Lung microvascular endothelial cell (primary cell): ENCODE measurements around the gene NEURL1. TPM values are rescaled to one million over a fixed set of nuclear protein-coding genes. Genes with fewer than 3 reads are reported as not detected.

Experiments
- DNase-seq, 2 donors: peaks; one replicate each; pipeline versions ENCODE4 v3.0.0 to v3.0.0-alpha.2; 2010; ENCODE audit warnings: low read depth in 2 of 2
- total RNA-seq: library from RNA; depleted of rRNA; stranded (reverse); fragments of >200 nt; gene quantifications from 2 replicates; pipeline ENCODE4 v1.2.1, GENCODE V29; 2014

The NEURL1 gene
- total RNA-seq, 1 donor from 2014 or later, result not detected

GRCh38 chr10:103641326-103641725 is 147.8 kb downstream of the NEURL1 start:
- DNase-seq, result no peak

Other genes starting within 250 kb of the NEURL1 start
- gene RPEL1, start 247.8 kb upstream of the NEURL1 start, total RNA-seq, result under 0.01 and 0.20 TPM in 2 replicates
- gene INA, start 216.6 kb upstream of the NEURL1 start, total RNA-seq, result under 0.01 TPM in 2 replicates
- gene PCGF6, start 142.6 kb upstream of the NEURL1 start, total RNA-seq, result 8.1 and 8.7 TPM in 2 replicates
- 3.1 and 4.2 TPM in 2 replicates for gene TAF5, start 125.7 kb upstream of the NEURL1 start, total RNA-seq
- gene ATP5MK, start 97.2 kb upstream of the NEURL1 start, total RNA-seq, result 183 and 219 TPM in 2 replicates
- 19.0 and 27.2 TPM in 2 replicates for gene PDCD11, start 97.1 kb upstream of the NEURL1 start, total RNA-seq
- gene CALHM2, start 41.3 kb upstream of the NEURL1 start, total RNA-seq, result 9.1 and 12.2 TPM in 2 replicates
- gene CALHM1, start 34.8 kb upstream of the NEURL1 start, total RNA-seq, result not detected in 2 replicates
- not detected in 2 replicates for gene CALHM3, start 14.5 kb upstream of the NEURL1 start, total RNA-seq